RWPE2 (cell line): ENCODE measurements around the gene FAM107B.

Experiments used
- ATAC-seq: fragments of 200-7000 bp; cut with Tn5 transposase; 3 replicates; pipeline ENCODE4 v1.9.1; 2021; ENCODE audit warnings: low read depth
- DNase-seq: peaks from one replicate; pipeline ENCODE4 v3.0.0-alpha.2; 2020; ENCODE audit warnings: low spot score
- H3K27ac ChIP-seq: fragments of 450-650 bp; 2 replicates; pipeline ENCODE4 v1.5.1; 2017; ENCODE audit warnings: mild to moderate bottlenecking; ENCODE audit not compliant: poor library complexity, severe bottlenecking
- H3K27me3 ChIP-seq: fragments of 250-450 bp; sonication (Bioruptor Pico); 2 replicates; pipeline ENCODE4 v1.5.1; 2021; ENCODE audit warnings: mild to moderate bottlenecking, moderate library complexity; ENCODE audit not compliant: insufficient read depth, poor library complexity, severe bottlenecking
- H3K36me3 ChIP-seq: fragments of 250-450 bp; sonication (Bioruptor Pico); 2 replicates; pipeline ENCODE4 v1.5.1; 2020; ENCODE audit warnings: low read depth, mild to moderate bottlenecking, moderate library complexity
- H3K4me1 ChIP-seq: fragments of 250-450 bp; sonication (Bioruptor Pico); 2 replicates; pipeline ENCODE4 v1.5.1; 2021; ENCODE audit warnings: mild to moderate bottlenecking, moderate library complexity; ENCODE audit not compliant: insufficient read depth, poor library complexity, severe bottlenecking
- H3K4me3 ChIP-seq: fragments of 250-450 bp; sonication (Bioruptor Pico); 2 replicates; pipeline ENCODE4 v1.5.1; 2021; ENCODE audit warnings: mild to moderate bottlenecking, moderate library complexity; ENCODE audit not compliant: severe bottlenecking
- H3K9me3 ChIP-seq: fragments of 250-450 bp; sonication (Bioruptor Pico); 2 replicates; pipeline ENCODE4 v1.5.1; 2021; ENCODE audit warnings: mild to moderate bottlenecking, moderate library complexity; ENCODE audit not compliant: severe bottlenecking
- TF ChIP-seq, protein P1 (sequence below): fragments of 450-650 bp; IDR thresholded peaks from one replicate; pipeline ENCODE4 v1.5.1; 2017; ENCODE audit warnings: mild to moderate bottlenecking, moderate library complexity; ENCODE audit not compliant: poor library complexity, severe bottlenecking

The FAM107B gene

DNA sequence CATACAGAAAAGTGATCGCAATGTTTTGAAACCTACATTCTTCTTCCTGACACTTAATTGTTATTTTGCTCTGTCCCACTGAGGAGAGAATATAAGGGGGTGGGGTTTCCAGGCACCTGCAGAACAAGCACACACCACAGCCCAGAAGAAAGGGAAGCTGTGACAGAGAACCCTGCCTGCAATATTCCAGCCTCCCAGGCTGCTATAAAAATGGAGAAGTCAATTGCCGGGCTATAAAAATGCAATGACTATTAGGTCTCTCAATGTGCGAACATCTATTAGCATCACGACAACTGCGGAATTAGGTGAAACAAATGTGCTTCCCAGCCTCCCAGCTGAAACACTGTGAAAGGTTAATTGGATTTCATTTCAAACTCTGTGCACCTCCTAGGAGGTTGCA lies 298.7 kb downstream of the FAM107B start:
- TF ChIP-seq, protein P1, sequence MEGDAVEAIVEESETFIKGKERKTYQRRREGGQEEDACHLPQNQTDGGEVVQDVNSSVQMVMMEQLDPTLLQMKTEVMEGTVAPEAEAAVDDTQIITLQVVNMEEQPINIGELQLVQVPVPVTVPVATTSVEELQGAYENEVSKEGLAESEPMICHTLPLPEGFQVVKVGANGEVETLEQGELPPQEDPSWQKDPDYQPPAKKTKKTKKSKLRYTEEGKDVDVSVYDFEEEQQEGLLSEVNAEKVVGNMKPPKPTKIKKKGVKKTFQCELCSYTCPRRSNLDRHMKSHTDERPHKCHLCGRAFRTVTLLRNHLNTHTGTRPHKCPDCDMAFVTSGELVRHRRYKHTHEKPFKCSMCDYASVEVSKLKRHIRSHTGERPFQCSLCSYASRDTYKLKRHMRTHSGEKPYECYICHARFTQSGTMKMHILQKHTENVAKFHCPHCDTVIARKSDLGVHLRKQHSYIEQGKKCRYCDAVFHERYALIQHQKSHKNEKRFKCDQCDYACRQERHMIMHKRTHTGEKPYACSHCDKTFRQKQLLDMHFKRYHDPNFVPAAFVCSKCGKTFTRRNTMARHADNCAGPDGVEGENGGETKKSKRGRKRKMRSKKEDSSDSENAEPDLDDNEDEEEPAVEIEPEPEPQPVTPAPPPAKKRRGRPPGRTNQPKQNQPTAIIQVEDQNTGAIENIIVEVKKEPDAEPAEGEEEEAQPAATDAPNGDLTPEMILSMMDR = no peak
- Histone ChIP-seq H3K9me3 (no peaks in the 10 kb centered on the region), H3K4me3 (no peak overlapping the region), H3K36me3 (no peaks in the 10 kb centered on the region), H3K27me3 (no peaks in the 10 kb centered on the region), H3K4me1 (peaks cover 4% of the 10 kb centered on the region), H3K27ac (no peak overlapping the region)
- DNase-seq (no peak), ATAC-seq (no peak)

DNA sequence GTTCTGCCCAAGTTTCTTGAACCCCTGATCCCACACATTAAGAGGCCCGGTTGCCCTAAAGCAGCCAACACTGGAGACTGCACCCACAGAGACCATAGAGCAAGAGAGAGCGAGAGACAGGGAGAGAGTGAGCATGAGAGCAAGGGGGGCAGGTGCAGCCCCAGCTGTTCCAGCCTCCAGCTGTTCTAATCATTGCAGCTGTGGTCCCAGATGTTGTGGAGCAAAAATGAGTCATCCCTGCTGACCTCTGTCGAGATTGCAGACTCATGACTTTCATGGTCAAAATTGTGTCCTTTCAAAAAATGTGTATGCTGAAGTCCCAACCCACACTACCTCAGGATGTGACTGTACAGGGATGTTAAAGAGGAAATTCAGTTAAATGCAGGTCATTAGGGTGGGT lies 300.0 kb downstream of the FAM107B start:
- DNase-seq = no peak
- no peak overlapping the region for H3K27ac ChIP-seq

DNA sequence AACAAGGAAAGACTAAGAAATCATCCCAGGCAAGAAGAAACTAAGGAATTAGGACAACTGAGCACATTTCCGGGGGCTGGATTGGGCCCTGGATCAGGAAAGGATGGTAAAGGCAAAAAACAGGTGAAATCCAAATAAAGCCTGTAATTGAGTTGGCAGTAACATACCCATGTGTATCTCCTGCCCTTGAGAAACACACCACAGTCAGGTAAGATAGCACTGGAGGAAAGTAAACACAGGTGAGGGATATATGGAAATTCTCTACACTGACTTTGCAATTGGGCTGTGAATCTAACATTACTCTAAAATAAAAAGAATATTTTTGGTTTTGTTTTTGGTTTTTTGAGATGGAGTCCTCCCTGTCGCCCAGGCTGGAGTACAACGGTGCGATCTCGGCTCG lies 303.8 kb downstream of the FAM107B start:
- DNase-seq (no peak), ATAC-seq (no peak)
- TF ChIP-seq, protein P1 = no peak
- Histone ChIP-seq H3K4me3 (no peak overlapping the region), H3K36me3 (no peaks in the 10 kb centered on the region), H3K4me1 (no peaks in the 10 kb centered on the region), H3K9me3 (no peaks in the 10 kb centered on the region), H3K27me3 (no peaks in the 10 kb centered on the region), H3K27ac (no peak overlapping the region)

More for the DNA sequence above, 300.0 kb downstream of the FAM107B start:
- Histone ChIP-seq H3K9me3 (no peaks in the 10 kb centered on the region), H3K4me3 (no peak overlapping the region), H3K4me1 (peaks cover 4% of the 10 kb centered on the region), H3K36me3 (no peaks in the 10 kb centered on the region), H3K27me3 (no peaks in the 10 kb centered on the region)
- TF ChIP-seq, protein P1 = no peak
- ATAC-seq = no peak

DNA sequence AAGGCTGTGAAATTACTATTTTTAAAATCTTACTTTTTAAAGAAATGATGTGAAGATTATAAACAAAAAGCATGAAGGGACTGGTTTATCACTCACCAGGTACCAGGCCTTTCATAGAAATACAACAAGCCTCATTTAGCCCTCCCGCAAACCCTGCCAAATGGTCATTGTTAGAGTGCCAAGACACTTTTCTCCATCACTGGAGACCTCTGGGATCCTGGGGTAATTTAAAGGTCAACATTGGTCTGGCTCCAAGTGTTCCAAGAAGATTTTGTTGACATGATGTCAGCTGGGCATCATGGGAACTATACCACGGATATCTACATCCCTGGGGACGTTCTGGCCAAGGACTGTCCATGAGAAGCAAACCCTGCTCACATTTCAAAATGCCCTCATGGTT lies 306.0 kb downstream of the FAM107B start:
- TF ChIP-seq, protein P1 = no peak
- no peak for ATAC-seq

More for the DNA sequence above, 306.0 kb downstream of the FAM107B start:
- DNase-seq = no peak
- no peaks in the 10 kb centered on the region for H3K4me1 ChIP-seq
- H3K27ac ChIP-seq = peak overlapping the region; percentile 18
- no peaks in the 10 kb centered on the region for H3K9me3 ChIP-seq
- H3K4me3 ChIP-seq = no peak overlapping the region
- H3K27me3 ChIP-seq = no peaks in the 10 kb centered on the region
- no peaks in the 10 kb centered on the region for H3K36me3 ChIP-seq
